HCEC 1CT (cell line): ENCODE data around the gene VSTM2A.
"Not testable (repeated sequence)": the region's sequence is repeated elsewhere in the genome, so short reads cannot be mapped to it uniquely, and the experiment has no call there.

Experiments used
- DNase-seq: peaks from one replicate; pipeline ENCODE4 v3.0.0-alpha.2; 2017

VSTM2A gene

GRCh38 chr7:54541669-54542625 is at the start of gene VSTM2A:
Gene VSTM2A, plus strand, starts transcription at chr7:54542375. Its CDS starts 356 bp downstream, at chr7:54542731.
- DNase-seq: no peak

GRCh38 chr7:54504531-54504930 is 37.6 kb upstream of the VSTM2A start:
- DNase-seq: not testable (repeated sequence)

- no peak for DNase-seq
Measured at GRCh38 chr7:54529568-54529967, 12.6 kb upstream of the VSTM2A start.

GRCh38 chr7:54538122-54538521 is 4.1 kb upstream of the VSTM2A start:
- no peak for DNase-seq

GRCh38 chr7:54543051-54543488 is 895 bp downstream of the VSTM2A start:
- DNase-seq: no peak

GRCh38 chr7:54544149-54544526 is 2.0 kb downstream of the VSTM2A start:
- no peak for DNase-seq

GRCh38 chr7:54544527-54545240 is 2.5 kb downstream of the VSTM2A start:
- no peak for DNase-seq

- DNase-seq: no peak
Measured at GRCh38 chr7:54545241-54545563, 3.0 kb downstream of the VSTM2A start.

- DNase-seq: no peak
Measured at GRCh38 chr7:54546081-54546985, 4.2 kb downstream of the VSTM2A start.

GRCh38 chr7:54546986-54547314 is 4.8 kb downstream of the VSTM2A start:
- DNase-seq: no peak

- DNase-seq: no peak
Measured at GRCh38 chr7:54550471-54550870, 8.3 kb downstream of the VSTM2A start.

GRCh38 chr7:54556121-54556520 is 13.9 kb downstream of the VSTM2A start:
- DNase-seq: no peak

- DNase-seq: no peak
Measured at GRCh38 chr7:54559401-54559800, 17.2 kb downstream of the VSTM2A start.

GRCh38 chr7:54560198-54560597 is 18.0 kb downstream of the VSTM2A start:
- no peak for DNase-seq

- no peak for DNase-seq
Measured at GRCh38 chr7:54560723-54561122, 18.5 kb downstream of the VSTM2A start.

GRCh38 chr7:54563329-54563916 is 21.2 kb downstream of the VSTM2A start:
- no peak for DNase-seq

- no peak for DNase-seq
Measured at GRCh38 chr7:54565432-54565831, 23.3 kb downstream of the VSTM2A start.

- DNase-seq: no peak
Measured at GRCh38 chr7:54581511-54581910, 39.3 kb downstream of the VSTM2A start.

- DNase-seq: no peak
Measured at GRCh38 chr7:54591404-54592386, 49.5 kb downstream of the VSTM2A start.

- DNase-seq: no peak
Measured at GRCh38 chr7:54596747-54597146, 54.6 kb downstream of the VSTM2A start.

GRCh38 chr7:54615537-54615936 is 73.4 kb downstream of the VSTM2A start:
- no peak for DNase-seq
